GM12892 (cell line): ENCODE data around the gene FAM200C.

ENCODE experiments used
- POLR2A ChIP-seq: IDR thresholded peaks from 2 replicates; pipeline ENCODE4 v1.6.1; 2011; ENCODE audit warnings: low read depth, low read length, control low read depth
- POLR2AphosphoS5 ChIP-seq: IDR thresholded peaks from 2 replicates; pipeline ENCODE4 v1.6.1; 2011; ENCODE audit warnings: low read depth, low read length, control low read depth
- TAF1 ChIP-seq: IDR thresholded peaks from 2 replicates; pipeline ENCODE4 v1.6.1; 2011; ENCODE audit warnings: low read depth, mild to moderate bottlenecking, control low read depth, low read length, borderline replicate concordance

- no peak for TF ChIP-seq POLR2A
- TF ChIP-seq POLR2AphosphoS5: no peak
- TF ChIP-seq TAF1: no peak
Observed at GRCh38 chr5:160379511-160379910, 20.3 kb downstream of the FAM200C start.
